Activated naive CD4-positive, alpha-beta T cell treated with Interleukin-2 at 50 U/mL for 16 hours (primary cell): Measurements from ENCODE around the gene FGR.
A peak's percentile ranks its signal among the peaks of the same experiment; 100 is the strongest.

Experiments
- DNase-seq: peaks from one replicate; pipeline ENCODE4 v3.0.0-alpha.2; 2020

Gene FGR

GRCh38 chr1:27583479-27583878 is 51.5 kb downstream of the FGR start:
- DNase-seq = no peak

GRCh38 chr1:27581823-27582243 is 53.2 kb downstream of the FGR start:
- no peak for DNase-seq

- DNase-seq = no peak
Measured at GRCh38 chr1:27577504-27578188, 57.3 kb downstream of the FGR start.

- no peak for DNase-seq
Measured at GRCh38 chr1:27576806-27577227, 58.2 kb downstream of the FGR start.

GRCh38 chr1:27575840-27576331 is 59.1 kb downstream of the FGR start:
- DNase-seq = no peak

- no peak for DNase-seq
Measured at GRCh38 chr1:27574871-27575831, 59.8 kb downstream of the FGR start.

GRCh38 chr1:27574001-27574781 is 60.8 kb downstream of the FGR start:
- no peak for DNase-seq

- DNase-seq = no peak
Measured at GRCh38 chr1:27572679-27573426, 62.1 kb downstream of the FGR start.

- no peak for DNase-seq
Measured at GRCh38 chr1:27572019-27572678, 62.8 kb downstream of the FGR start.

GRCh38 chr1:27571439-27572018 is 63.5 kb downstream of the FGR start:
- no peak for DNase-seq

GRCh38 chr1:27570784-27571183 is 64.2 kb downstream of the FGR start:
- DNase-seq = no peak

GRCh38 chr1:27570356-27570755 is 64.6 kb downstream of the FGR start:
- no peak for DNase-seq

GRCh38 chr1:27569506-27570291 is 65.3 kb downstream of the FGR start:
- no peak for DNase-seq

GRCh38 chr1:27569088-27569460 is 65.9 kb downstream of the FGR start:
- DNase-seq = no peak

- DNase-seq = peak; percentile 91
Measured at GRCh38 chr1:27568300-27569087, 66.5 kb downstream of the FGR start.

GRCh38 chr1:27567971-27568299 is 67.0 kb downstream of the FGR start:
- no peak for DNase-seq

- no peak for DNase-seq
Measured at GRCh38 chr1:27567146-27567526, 67.8 kb downstream of the FGR start.

- no peak for DNase-seq
Measured at GRCh38 chr1:27566462-27567145, 68.4 kb downstream of the FGR start.
